AG10803 (cell line): ENCODE measurements around the gene GHR.

Experiments used
- DNase-seq: peaks from one replicate; pipeline ENCODE4 v3.0.0; 2010; ENCODE audit warnings: low read depth
- H3K4me3 ChIP-seq: 2 replicates; pipeline ENCODE4 v1.5.1; 2011; ENCODE audit warnings: mild to moderate bottlenecking, low read length, control low read depth
- TF ChIP-seq, protein P1 (sequence below): conservative IDR thresholded peaks from 2 replicates; pipeline ENCODE4 v1.5.1; 2011; ENCODE audit warnings: mild to moderate bottlenecking, low read length, control low read depth, inconsistent platforms

GHR gene

DNA sequence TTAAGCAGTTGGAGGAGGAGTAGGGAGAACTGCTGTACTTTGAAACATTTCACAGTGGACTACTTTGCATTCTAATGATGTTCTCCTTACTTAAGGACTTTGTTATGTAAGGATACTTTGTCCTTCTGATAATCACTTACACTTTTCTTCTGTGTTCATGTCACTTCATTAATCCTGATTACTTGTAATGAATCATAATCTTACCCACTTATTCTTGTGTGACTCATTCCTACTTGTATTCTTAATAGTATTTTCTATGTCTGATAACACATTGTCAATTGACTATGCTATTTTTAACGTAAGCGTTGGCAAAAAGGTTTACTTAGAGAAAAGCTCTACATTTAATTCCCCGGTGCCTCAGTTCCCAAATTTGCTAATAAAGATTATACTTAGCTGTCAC is 63.8 kb downstream of the GHR start:
- no peak overlapping the region for H3K4me3 ChIP-seq
- no peak for DNase-seq
- TF ChIP-seq, protein P1, sequence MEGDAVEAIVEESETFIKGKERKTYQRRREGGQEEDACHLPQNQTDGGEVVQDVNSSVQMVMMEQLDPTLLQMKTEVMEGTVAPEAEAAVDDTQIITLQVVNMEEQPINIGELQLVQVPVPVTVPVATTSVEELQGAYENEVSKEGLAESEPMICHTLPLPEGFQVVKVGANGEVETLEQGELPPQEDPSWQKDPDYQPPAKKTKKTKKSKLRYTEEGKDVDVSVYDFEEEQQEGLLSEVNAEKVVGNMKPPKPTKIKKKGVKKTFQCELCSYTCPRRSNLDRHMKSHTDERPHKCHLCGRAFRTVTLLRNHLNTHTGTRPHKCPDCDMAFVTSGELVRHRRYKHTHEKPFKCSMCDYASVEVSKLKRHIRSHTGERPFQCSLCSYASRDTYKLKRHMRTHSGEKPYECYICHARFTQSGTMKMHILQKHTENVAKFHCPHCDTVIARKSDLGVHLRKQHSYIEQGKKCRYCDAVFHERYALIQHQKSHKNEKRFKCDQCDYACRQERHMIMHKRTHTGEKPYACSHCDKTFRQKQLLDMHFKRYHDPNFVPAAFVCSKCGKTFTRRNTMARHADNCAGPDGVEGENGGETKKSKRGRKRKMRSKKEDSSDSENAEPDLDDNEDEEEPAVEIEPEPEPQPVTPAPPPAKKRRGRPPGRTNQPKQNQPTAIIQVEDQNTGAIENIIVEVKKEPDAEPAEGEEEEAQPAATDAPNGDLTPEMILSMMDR = no peak

DNA sequence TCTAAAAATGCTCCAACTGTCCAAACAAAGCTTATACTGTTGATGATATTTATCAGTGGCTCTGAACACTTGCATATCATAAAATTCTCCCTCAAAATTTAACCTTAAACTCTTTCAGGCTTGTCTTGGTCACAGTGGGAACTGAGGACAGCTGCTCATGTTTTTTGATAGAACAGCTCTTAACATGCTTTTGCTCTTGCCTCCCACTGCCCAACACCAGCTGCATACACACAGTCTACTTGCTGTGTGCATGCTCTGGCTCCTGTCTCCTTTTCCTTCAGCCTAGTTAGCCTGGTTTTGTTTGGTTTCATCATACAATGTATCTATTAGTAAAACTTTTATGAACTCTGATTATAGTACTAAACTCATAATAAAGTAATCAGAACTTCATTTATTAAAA is 64.6 kb downstream of the GHR start:
- TF ChIP-seq, protein P1 = no peak
- H3K4me3 ChIP-seq = no peak overlapping the region
- DNase-seq = no peak

DNA sequence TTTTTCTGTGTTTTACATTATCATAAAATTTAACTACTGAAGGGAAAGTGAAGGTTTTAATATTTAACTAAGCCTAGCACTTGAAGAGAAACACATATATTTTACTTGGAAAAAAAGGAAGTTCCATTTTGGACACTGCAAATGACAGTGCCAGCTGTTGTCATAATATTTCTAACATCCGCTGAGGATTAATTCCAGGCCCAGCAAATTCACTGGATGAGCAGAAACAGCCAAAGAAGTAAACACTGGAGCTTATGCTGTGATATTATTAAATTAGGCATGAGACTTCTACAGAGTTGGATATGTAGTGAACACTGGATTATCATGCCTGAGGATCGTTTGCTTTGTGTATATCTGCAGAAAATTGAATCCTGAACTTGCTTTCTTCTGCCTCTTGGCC is 67.6 kb downstream of the GHR start:
- TF ChIP-seq, protein P1 = no peak
- no peak for DNase-seq
- no peak overlapping the region for H3K4me3 ChIP-seq

DNA sequence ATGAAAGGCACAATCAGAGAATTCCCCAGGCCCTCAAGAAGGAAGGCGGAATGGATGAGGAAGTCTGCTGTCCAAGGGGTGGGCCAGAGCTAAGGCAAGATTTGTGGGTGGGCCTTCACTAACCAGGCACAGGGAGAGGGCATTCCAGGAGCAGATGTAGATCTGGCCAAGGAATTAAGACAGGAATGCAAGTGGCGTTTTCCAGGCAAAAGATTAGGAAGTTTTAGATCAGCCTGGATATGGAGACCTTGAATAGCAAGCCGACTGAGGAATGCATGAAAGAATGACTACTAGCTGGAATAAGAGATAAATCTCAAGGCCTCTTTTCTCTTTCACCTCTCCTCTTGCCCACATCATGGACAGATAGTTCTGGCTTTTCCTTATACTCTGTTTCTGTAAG is 68.5 kb downstream of the GHR start:
- no peak overlapping the region for H3K4me3 ChIP-seq
- TF ChIP-seq, protein P1 = no peak
- peak; percentile 8 for DNase-seq

DNA sequence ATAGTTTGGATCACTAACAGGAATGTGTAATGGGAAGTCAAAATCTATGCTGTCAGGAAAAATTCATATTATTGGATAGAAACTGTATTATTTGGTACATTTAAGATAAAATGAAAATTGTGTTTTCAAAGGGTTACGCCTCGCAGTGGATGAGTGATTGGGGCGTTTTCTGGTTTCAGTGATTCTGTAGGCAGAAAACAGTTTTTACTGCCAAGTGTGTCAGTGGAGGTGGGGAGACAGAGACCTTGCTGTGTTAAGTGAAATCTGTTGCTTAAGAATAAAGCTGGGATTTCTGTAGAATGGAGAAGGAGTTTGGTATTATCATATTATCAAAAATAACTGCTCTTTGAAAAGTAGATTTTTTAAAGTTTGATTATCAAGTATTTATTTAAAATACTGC is 69.7 kb downstream of the GHR start:
- DNase-seq = no peak
- TF ChIP-seq, protein P1 = no peak

DNA sequence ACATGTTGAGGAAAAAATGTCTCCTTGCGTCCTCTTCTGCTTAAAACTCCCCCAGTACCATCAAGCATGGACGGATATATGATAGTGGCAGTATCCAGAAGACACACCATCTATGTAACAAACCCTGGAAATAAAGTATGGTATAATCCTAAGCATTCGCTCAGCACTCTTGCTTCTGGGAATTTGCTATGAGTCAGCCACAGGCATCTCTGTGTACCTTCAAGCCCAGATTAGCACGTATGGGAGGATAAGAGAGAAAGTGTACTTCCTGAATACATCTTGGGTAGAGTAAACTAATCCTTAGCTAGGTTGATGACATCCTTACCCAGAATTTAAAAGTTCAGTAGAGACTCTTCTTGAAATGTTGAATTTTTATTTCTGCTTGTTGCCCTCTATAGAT is 71.2 kb downstream of the GHR start:
- DNase-seq = no peak
- no peak overlapping the region for H3K4me3 ChIP-seq
- TF ChIP-seq, protein P1 = no peak

More for the DNA sequence above, 69.7 kb downstream of the GHR start:
- H3K4me3 ChIP-seq = no peak overlapping the region

DNA sequence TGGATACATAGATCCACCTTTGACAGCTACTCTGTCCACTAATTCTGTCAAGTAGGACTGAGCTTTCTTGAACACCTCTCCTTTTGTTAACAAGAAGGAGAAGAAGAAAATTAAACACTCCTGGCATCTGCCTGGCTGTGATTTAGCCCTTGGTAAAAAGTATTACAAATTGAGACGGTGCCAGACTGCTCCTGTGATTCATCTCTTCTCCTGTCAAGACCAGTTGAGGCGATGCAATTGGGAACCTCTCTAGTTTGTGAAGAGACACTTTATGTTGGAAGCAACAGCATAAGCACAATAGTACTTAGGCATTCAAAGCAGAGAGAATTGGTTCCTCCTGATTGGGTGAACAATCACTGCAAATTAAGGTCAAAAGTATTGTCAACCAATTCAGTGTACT is 72.7 kb downstream of the GHR start:
- TF ChIP-seq, protein P1 = no peak
- H3K4me3 ChIP-seq = no peak overlapping the region
- DNase-seq = no peak
